Lower leg skin (tissue), 3 donors: ENCODE data around the gene ABHD17C.

Source experiments
- POLR2A ChIP-seq, 2 donors: fragments of 450-650 bp; IDR thresholded peaks; one replicate each; pipeline ENCODE4 v1.6.1; 2016 to 2017; ENCODE audit warnings: antibody characterized with exemption in 2 of 2, mild to moderate bottlenecking in 1 of 2, moderate library complexity in 1 of 2
- TF ChIP-seq, protein P1 (sequence below), 3 donors: fragments of 450-650 bp; IDR thresholded peaks; one replicate each; pipeline ENCODE4 v1.5.1; 2016; ENCODE audit warnings: antibody characterized with exemption in 3 of 3, mild to moderate bottlenecking in 3 of 3, moderate library complexity in 2 of 3

DNA sequence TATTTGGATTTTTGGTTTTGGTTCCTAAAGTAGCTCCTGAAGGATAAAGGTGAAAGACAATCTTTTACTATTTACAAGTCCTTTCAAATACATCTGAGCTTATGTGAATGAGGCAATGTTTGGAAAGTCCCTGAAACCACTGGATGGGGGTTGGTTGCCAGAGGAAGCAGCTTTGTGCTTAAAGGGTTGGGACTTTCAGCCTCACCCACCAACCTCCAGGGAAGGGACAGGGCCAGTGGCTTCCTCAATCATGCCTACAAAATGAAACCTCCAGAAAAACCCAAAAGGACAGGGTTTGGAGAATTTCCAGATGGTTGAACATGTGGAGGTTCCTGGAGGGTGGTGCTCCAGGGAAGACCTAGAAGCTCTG is 20.9 kb upstream of the ABHD17C start:
- TF ChIP-seq, protein P1, sequence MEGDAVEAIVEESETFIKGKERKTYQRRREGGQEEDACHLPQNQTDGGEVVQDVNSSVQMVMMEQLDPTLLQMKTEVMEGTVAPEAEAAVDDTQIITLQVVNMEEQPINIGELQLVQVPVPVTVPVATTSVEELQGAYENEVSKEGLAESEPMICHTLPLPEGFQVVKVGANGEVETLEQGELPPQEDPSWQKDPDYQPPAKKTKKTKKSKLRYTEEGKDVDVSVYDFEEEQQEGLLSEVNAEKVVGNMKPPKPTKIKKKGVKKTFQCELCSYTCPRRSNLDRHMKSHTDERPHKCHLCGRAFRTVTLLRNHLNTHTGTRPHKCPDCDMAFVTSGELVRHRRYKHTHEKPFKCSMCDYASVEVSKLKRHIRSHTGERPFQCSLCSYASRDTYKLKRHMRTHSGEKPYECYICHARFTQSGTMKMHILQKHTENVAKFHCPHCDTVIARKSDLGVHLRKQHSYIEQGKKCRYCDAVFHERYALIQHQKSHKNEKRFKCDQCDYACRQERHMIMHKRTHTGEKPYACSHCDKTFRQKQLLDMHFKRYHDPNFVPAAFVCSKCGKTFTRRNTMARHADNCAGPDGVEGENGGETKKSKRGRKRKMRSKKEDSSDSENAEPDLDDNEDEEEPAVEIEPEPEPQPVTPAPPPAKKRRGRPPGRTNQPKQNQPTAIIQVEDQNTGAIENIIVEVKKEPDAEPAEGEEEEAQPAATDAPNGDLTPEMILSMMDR (IDR thresholded peaks at IDR 0.05), result no peak
- TF ChIP-seq POLR2A (IDR thresholded peaks at IDR 0.05), result no peak
